ENCODE measurements around the gene WDR88.

DNA sequence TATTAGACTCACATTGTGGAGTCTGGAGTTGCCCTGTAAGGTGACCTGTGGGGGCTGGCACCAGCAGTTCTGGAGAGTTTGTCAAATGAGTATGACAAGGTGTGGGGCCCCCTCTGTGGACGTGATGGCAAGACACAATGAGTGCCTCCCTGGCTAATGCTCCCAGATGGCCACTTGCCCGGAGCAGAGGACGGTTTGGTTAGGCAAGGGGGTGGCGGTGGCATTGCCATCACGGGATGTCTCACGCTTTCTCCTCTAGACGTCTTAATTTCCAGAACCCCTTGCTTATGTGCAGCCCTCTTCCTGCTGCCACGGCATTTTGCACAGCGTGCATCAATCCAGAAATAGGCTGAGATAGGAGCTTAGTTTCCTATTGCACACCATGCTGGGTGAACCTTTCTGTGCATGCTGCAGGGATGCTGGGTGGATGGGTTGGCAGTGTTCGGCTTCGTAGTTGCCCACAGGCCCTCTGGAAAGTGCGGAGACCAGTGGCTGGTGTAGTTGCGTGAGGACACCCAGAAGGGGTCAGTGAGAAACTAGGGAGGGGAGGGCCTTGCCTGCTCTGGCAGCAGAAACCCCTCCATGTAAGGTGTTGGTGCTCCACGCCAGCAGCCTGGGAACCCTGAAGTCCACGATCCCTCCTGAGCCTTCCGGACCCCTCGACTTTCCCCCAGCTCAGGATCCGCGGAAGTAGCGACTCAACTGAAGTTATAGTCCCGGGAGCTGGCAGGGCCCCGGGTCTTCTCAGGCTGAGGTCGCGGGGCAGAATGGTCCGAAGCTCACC lies 44.2 kb downstream of the WDR88 start:
- TF ChIP-seq GATA2 (IDR thresholded peaks at IDR 0.05; ENCODE audit: low read depth, low read length): no peak
- no peak for TF ChIP-seq GATA3 (IDR thresholded peaks at IDR 0.05; ENCODE audit: low read depth, low read length)
